22Rv1 (cell line): ENCODE data around the gene CA12.

ENCODE experiments used
- CTCF ChIP-seq: fragments of 450-650 bp; IDR thresholded peaks from 2 replicates; pipeline ENCODE4 v1.5.1; 2017; ENCODE audit warnings: mild to moderate bottlenecking
- ZFX ChIP-seq: fragments of 450-650 bp; IDR thresholded peaks from 2 replicates; pipeline ENCODE4 v1.6.1; 2017; ENCODE audit warnings: antibody characterized with exemption, borderline replicate concordance

- TF ChIP-seq CTCF, result no peak
- TF ChIP-seq ZFX, result no peak
Measured at GRCh38 chr15:63412551-63412950, 30.9 kb upstream of the CA12 start.
